Suprapubic skin (tissue), 4 donors: ENCODE measurements around the gene GOLPH3. TPM values are rescaled to one million over a fixed set of nuclear protein-coding genes. Genes with fewer than 3 reads are reported as not detected.

Experiments
- DNase-seq, 2 donors: peaks; one replicate each; pipeline ENCODE4 v3.0.0-alpha.2; 2019; ENCODE audit warnings: low spot score in 2 of 2
- H3K27ac ChIP-seq: fragments of 200-600 bp; sonication (generic); one replicate; pipeline ENCODE4 v1.5.1; 2019
- H3K27me3 ChIP-seq: fragments of 200-600 bp; sonication (generic); one replicate; pipeline ENCODE4 v1.5.1; 2019
- H3K36me3 ChIP-seq: fragments of 200-600 bp; sonication (generic); one replicate; pipeline ENCODE4 v1.5.1; 2019
- H3K4me1 ChIP-seq: fragments of 200-600 bp; sonication (generic); one replicate; pipeline ENCODE4 v1.5.1; 2019
- H3K4me3 ChIP-seq: fragments of 200-600 bp; sonication (generic); one replicate; pipeline ENCODE4 v1.5.1; 2019; ENCODE audit warnings: mild to moderate bottlenecking
- H3K9me3 ChIP-seq: fragments of 200-600 bp; sonication (generic); one replicate; pipeline ENCODE4 v1.5.1; 2019
- EP300 ChIP-seq: sonication (generic); formaldehyde crosslinking; IDR thresholded peaks from one replicate; pipeline ENCODE4 v1.6.1; 2017; ENCODE audit warnings: antibody characterized with exemption
- POLR2A ChIP-seq, 2 donors: fragments of 450-650 bp; IDR thresholded peaks; one replicate each; pipeline ENCODE4 v1.6.1; 2017; ENCODE audit warnings: antibody characterized with exemption in 2 of 2, mild to moderate bottlenecking in 2 of 2, moderate library complexity in 2 of 2
- POLR2AphosphoS5 ChIP-seq, 3 donors: sonication (generic); formaldehyde crosslinking; IDR thresholded peaks; one replicate each; pipeline ENCODE4 v1.6.1; 2017; ENCODE audit warnings: antibody characterized with exemption in 3 of 3
- WGBS: methylation state at CpG from one replicate; pipeline ENCODE4 v1.1.5; 2018; 5-methylcytosine and 5-hydroxymethylcytosine counted together
- total RNA-seq, 4 donors: library from RNA; depleted of rRNA; stranded (reverse); fragments of >200 nt; gene quantifications; one replicate each; pipeline ENCODE4 v1.1.0, GENCODE V29; 2016
- TF ChIP-seq, protein P1 (sequence below), 2 donors: fragments of 200-600 bp in 1 of 2; fragments of 450-650 bp in 1 of 2; sonication (generic) in 1 of 2; IDR thresholded peaks; one replicate each; pipeline ENCODE4 v1.5.1; 2016 to 2019; ENCODE audit warnings: antibody characterized with exemption in 2 of 2, mild to moderate bottlenecking in 1 of 2, moderate library complexity in 1 of 2

GOLPH3 gene
- total RNA-seq, 4 donors from 2014 or later, result 44.8 to 70.3 (median 58.9) TPM

DNA sequence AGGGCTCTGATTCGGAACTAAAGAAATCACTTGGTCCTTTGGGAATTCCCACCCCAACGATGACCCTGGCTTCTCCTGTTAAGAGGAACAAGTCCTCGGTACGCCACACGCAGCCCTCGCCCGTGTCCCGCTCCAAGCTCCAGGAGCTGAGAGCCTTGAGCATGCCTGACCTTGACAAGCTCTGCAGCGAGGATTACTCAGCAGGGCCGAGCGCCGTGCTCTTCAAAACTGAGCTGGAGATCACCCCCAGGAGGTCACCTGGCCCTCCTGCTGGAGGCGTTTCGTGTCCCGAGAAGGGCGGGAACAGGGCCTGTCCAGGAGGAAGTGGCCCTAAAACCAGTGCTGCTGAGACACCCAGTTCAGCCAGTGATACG, 83.4 kb downstream of the GOLPH3 start:
- 92% methylated on average over 12 of the region's 17 CpGs for WGBS
- Histone ChIP-seq H3K36me3 (peaks cover 62% of the 10 kb centered on the region), H3K27ac (no peak overlapping the region), H3K27me3 (no peaks in the 10 kb centered on the region), H3K4me1 (peaks cover 3% of the 10 kb centered on the region), H3K9me3 (no peaks in the 10 kb centered on the region), H3K4me3 (no peak overlapping the region)
- DNase-seq, result no peak
- no peak for TF ChIP-seq POLR2AphosphoS5 (IDR thresholded peaks at IDR 0.05)
- TF ChIP-seq, protein P1, sequence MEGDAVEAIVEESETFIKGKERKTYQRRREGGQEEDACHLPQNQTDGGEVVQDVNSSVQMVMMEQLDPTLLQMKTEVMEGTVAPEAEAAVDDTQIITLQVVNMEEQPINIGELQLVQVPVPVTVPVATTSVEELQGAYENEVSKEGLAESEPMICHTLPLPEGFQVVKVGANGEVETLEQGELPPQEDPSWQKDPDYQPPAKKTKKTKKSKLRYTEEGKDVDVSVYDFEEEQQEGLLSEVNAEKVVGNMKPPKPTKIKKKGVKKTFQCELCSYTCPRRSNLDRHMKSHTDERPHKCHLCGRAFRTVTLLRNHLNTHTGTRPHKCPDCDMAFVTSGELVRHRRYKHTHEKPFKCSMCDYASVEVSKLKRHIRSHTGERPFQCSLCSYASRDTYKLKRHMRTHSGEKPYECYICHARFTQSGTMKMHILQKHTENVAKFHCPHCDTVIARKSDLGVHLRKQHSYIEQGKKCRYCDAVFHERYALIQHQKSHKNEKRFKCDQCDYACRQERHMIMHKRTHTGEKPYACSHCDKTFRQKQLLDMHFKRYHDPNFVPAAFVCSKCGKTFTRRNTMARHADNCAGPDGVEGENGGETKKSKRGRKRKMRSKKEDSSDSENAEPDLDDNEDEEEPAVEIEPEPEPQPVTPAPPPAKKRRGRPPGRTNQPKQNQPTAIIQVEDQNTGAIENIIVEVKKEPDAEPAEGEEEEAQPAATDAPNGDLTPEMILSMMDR (IDR thresholded peaks at IDR 0.05), result no peak
- no peak for TF ChIP-seq POLR2A (IDR thresholded peaks at IDR 0.05)

DNA sequence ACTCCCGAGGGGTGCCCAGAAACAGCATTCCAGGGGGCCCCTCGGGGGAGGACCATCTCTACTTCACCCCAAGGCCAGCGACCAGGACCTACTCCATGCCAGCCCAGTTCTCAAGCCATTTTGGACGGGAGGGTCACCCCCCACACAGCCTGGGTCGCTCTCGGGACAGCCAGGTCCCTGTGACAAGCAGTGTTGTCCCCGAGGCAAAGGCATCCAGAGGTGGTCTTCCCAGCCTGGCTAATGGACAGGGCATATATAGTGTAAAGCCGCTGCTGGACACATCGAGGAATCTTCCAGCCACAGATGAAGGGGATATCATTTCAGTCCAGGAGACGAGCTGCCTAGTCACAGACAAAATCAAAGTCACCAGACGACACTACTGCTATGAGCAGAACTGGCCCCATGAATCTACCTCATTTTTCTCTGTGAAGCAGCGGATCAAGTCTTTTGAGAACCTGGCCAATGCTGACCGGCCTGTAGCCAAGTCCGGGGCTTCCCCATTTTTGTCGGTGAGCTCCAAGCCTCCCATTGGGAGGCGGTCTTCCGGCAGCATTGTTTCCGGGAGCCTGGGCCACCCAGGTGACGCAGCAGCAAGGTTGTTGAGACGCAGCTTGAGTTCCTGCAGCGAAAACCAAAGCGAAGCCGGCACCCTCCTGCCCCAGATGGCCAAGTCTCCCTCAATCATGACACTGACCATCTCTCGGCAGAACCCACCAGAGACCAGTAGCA, 83.9 kb downstream of the GOLPH3 start:
- Histone ChIP-seq H3K27me3 (no peaks in the 10 kb centered on the region), H3K4me3 (no peak overlapping the region), H3K36me3 (peaks cover 58% of the 10 kb centered on the region), H3K9me3 (no peaks in the 10 kb centered on the region), H3K4me1 (peaks cover 3% of the 10 kb centered on the region), H3K27ac (no peak overlapping the region)
- DNase-seq, result no peak
- TF ChIP-seq, protein P1 (IDR thresholded peaks at IDR 0.05), result no peak
- no peak for TF ChIP-seq POLR2AphosphoS5 (IDR thresholded peaks at IDR 0.05)
- TF ChIP-seq POLR2A (IDR thresholded peaks at IDR 0.05), result no peak
- no peak for TF ChIP-seq EP300
- WGBS, result 88% methylated on average over 21 of the region's 24 CpGs

GRCh38 chr5:32089146-32090000, 84.7 kb downstream of the GOLPH3 start:
- H3K36me3 ChIP-seq, result peaks cover 55% of the 10 kb centered on the region
- H3K27me3 ChIP-seq, result no peaks in the 10 kb centered on the region
- no peak overlapping the region for H3K4me3 ChIP-seq
- peak in 1 of 2 donors; percentile 65 for DNase-seq
- H3K27ac ChIP-seq, result no peak overlapping the region
- TF ChIP-seq POLR2AphosphoS5 (IDR thresholded peaks at IDR 0.05), result no peak
- TF ChIP-seq, protein P1 (IDR thresholded peaks at IDR 0.05), result no peak
- no peak for TF ChIP-seq EP300
- TF ChIP-seq POLR2A (IDR thresholded peaks at IDR 0.05), result no peak
- H3K9me3 ChIP-seq, result no peaks in the 10 kb centered on the region
- peaks cover 3% of the 10 kb centered on the region for H3K4me1 ChIP-seq
- 89% methylated on average over 25 of the region's 30 CpGs for WGBS

- WGBS, result 87% methylated on average over 12 of the region's 12 CpGs
- H3K36me3 ChIP-seq, result peaks cover 48% of the 10 kb centered on the region
Measured at GRCh38 chr5:32088214-32088613, 85.9 kb downstream of the GOLPH3 start.

More at GRCh38 chr5:32088214-32088613, 85.9 kb downstream of the GOLPH3 start:
- DNase-seq, result no peak
- Histone ChIP-seq H3K4me1 (peaks cover 3% of the 10 kb centered on the region), H3K9me3 (no peaks in the 10 kb centered on the region), H3K4me3 (no peak overlapping the region), H3K27me3 (no peaks in the 10 kb centered on the region), H3K27ac (no peak overlapping the region)
- TF ChIP-seq POLR2AphosphoS5 (IDR thresholded peaks at IDR 0.05) (no peak), POLR2A (IDR thresholded peaks at IDR 0.05) (no peak), EP300 (no peak)
- TF ChIP-seq, protein P1 (IDR thresholded peaks at IDR 0.05), result no peak
